ENCODE data around the gene BUD13. TPM values are rescaled to one million over a fixed set of nuclear protein-coding genes. Genes with fewer than 3 reads are reported as not detected.

The BUD13 gene
- total and polyA plus RNA-seq, 9 of the 15 experiments (the other 6 are each of a cell fraction or from before 2014, with no cell fraction given) = 9.5 to 34.1 (median 27.1) TPM

DNA sequence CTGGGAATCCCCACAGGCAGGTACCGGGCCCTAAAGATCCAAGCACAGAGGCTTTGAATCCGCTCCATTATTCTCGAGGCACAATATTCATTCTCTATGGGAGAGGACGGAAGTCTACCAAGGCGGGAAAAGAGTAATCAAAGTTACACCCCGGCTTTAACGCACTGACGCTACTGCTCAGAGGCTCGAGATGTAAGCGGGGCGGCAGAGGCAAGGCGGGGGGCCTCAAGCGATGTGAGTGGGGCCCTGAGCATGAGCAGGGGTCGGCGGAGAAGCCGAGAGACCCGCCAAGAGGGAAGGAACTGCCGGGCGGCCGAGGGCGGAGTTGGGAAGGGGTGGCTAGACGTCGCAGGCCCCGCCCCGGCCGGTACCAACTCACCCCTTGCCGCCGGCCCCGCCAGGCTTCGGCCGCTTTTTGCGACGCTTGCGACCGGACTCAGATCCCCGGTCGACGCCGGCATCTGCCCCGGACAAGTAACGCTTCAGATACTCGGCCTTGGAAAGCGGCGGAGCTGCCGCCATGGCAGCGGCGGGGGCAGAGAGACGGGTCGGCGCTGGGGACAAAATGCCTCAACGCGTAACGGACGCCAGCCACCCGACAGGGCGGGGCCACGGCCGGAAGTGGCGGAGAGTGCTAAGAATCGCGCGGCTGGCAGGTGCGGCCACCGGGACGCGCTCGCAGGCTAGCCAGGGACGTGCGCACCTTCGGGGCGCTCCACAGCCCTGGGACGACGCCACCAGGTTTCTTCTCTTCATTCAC is at the start of gene BUD13 (continued):
- no peak for TF ChIP-seq ELF2 (CRISPR knock-in tag; IDR thresholded peaks at IDR 0.05)
- TF ChIP-seq ZNF232 (CRISPR knock-in tag; IDR thresholded peaks at IDR 0.05) = no peak
- TF ChIP-seq ZNF699 (CRISPR knock-in tag; IDR thresholded peaks at IDR 0.05; ENCODE audit: insufficient replicate concordance) = no peak
- TF ChIP-seq ZNF277 (CRISPR knock-in tag; IDR thresholded peaks at IDR 0.05; ENCODE audit: borderline replicate concordance) = no peak
- TF ChIP-seq NFE2 (IDR thresholded peaks at IDR 0.05; ENCODE audit: low read depth) = no peak
- peak; percentile 78 for TF ChIP-seq BHLHE40 (IDR thresholded peaks at IDR 0.05; ENCODE audit: low read length)
- peak; percentile 92 for TF ChIP-seq TOE1 (IDR thresholded peaks at IDR 0.05; ENCODE audit: borderline replicate concordance)
- TF ChIP-seq TOE1 (CRISPR knock-in tag; IDR thresholded peaks at IDR 0.05; ENCODE audit: borderline replicate concordance, low read depth) = no peak
- no peak for TF ChIP-seq MEF2D (tag; conservative IDR thresholded peaks at IDR 0.05; ENCODE audit: low read depth)
- TF ChIP-seq STAT5B (CRISPR knock-in tag; IDR thresholded peaks at IDR 0.05) = no peak
- TF ChIP-seq CHD2 (IDR thresholded peaks at IDR 0.05; ENCODE audit: low read depth, low read length) = no peak
- TF ChIP-seq XRCC4 (IDR thresholded peaks at IDR 0.05; ENCODE audit: extremely low read depth, insufficient read depth, insufficient read length) = no peak
- TF ChIP-seq ZNF263 (CRISPR knock-in tag; IDR thresholded peaks at IDR 0.05; ENCODE audit: borderline replicate concordance) = peak; percentile 45; the same call in 1 of the 2 replicates
- no peak for TF ChIP-seq HNRNPK (IDR thresholded peaks at IDR 0.05; ENCODE audit: low read depth, low read length, poor library complexity, severe bottlenecking)
- no peak for TF ChIP-seq MED1 (CRISPR knock-in tag; IDR thresholded peaks at IDR 0.05; ENCODE audit: borderline replicate concordance)
- no peak for TF ChIP-seq HDAC8 (tag; IDR thresholded peaks at IDR 0.05)
- TF ChIP-seq MYNN (IDR thresholded peaks at IDR 0.05) = peak; percentile 28; the same call in 1 of the 2 replicates
- no peak for TF ChIP-seq MYNN (CRISPR knock-in tag; IDR thresholded peaks at IDR 0.05)
- TF ChIP-seq ATF6 (CRISPR knock-in tag; IDR thresholded peaks at IDR 0.05) = no peak
- TF ChIP-seq PBX2 (CRISPR knock-in tag; IDR thresholded peaks at IDR 0.05; ENCODE audit: low read depth) = no peak
- no peak for TF ChIP-seq PBX2 (tag; conservative IDR thresholded peaks at IDR 0.05; ENCODE audit: low read depth)
- peak in 1 of 2 experiments; percentile 66; a peak in 1 of 4 replicates for TF ChIP-seq HDAC1 (IDR thresholded peaks at IDR 0.05)
